Measurements from ENCODE around the gene SPTB. TPM values are rescaled to one million over a fixed set of nuclear protein-coding genes. Genes with fewer than 3 reads are reported as not detected.

The SPTB gene
- polyA plus RNA-seq, 3 donors from 2014 or later, result 0.29 TPM; not detected in 2

DNA sequence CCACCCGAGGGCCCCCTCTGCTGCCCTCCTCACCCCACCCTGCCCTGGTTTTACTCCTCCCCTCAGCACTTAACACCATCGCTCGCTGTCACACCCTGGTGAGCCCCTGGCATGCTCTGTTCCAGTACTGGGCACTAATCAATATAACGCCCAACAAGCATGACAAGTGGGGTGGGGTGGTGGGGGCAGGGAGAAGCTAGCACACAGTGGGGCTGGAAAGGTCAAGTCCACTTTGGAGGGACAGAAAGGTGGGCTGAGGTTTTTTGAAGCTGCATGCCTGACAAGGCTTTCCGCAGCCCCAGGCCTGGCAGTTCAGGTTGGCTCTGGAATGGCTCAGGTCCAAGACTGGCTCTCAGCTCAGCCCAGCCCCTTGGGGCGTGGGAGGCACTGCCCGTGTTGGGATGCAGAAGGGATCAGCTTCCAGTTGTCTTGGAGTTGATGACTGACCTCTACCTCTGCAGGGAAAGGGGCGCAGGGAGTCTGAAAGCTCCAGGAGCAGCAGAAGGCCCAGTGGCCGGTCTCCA is 141.4 kb downstream of the SPTB start:
- Mint-ChIP-seq H3K9me3 (no peaks in the 10 kb centered on the region), H3K27me3 (ENCODE audit: low read depth in 3 of 3) (peaks cover 0 to 3% (median 0%) of the 10 kb centered on the region in 3 donors), H3K4me3 (no peak overlapping the region), H3K27ac (peak overlapping the region in 1 of 6 donors; percentile 48), H3K4me1 (peaks cover 44 to 47% of the 10 kb centered on the region in 2 donors), H3K36me3 (peaks cover 10 to 60% (median 28%) of the 10 kb centered on the region in 3 donors)
- DNase-seq, result no peak

DNA sequence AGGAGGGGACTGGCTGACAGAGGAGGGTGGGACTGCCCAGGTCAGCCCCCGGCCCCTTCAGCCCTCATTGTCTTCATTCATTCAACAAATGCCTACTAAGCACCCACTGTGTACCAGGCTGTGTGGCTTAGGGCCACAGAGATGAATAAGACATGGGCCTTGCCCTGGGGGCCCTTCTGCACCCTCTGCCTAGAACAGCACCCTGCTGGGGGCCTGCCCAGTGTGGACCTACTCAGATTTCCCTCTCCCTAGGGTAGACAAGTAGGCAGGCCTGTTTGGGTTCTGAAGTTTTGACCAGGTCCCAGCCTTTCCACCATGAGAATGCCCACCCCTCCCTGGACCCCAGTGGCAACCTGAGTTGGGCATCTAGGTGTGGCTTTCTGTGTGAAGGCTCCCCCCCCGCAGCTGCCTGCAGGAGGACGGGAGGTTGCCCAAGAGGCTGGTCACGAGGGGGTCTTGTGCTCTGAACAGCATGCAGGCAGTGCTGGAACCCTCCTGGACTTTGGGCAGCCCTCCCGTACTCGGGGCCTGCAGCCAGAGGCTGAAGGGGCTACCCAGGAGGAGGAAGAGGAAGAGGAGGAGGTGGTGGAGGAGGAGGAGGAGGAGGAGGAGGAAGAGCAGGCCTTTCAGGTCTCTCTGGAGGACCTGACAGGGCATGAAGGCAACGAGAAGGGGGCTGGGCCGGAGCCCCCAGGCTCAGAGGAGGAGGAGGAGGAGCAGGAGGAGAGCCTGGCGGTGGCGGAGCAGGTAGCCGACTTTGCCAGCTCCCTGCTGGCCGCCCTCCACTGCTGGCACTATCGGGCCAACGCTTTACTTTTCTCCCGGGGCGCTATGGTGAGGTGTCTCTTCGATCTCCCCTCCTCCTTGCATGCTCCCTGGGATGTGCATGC is 142.1 kb downstream of the SPTB start:
- no peak for DNase-seq
- no peak overlapping the region for H3K4me3 Mint-ChIP-seq

DNA sequence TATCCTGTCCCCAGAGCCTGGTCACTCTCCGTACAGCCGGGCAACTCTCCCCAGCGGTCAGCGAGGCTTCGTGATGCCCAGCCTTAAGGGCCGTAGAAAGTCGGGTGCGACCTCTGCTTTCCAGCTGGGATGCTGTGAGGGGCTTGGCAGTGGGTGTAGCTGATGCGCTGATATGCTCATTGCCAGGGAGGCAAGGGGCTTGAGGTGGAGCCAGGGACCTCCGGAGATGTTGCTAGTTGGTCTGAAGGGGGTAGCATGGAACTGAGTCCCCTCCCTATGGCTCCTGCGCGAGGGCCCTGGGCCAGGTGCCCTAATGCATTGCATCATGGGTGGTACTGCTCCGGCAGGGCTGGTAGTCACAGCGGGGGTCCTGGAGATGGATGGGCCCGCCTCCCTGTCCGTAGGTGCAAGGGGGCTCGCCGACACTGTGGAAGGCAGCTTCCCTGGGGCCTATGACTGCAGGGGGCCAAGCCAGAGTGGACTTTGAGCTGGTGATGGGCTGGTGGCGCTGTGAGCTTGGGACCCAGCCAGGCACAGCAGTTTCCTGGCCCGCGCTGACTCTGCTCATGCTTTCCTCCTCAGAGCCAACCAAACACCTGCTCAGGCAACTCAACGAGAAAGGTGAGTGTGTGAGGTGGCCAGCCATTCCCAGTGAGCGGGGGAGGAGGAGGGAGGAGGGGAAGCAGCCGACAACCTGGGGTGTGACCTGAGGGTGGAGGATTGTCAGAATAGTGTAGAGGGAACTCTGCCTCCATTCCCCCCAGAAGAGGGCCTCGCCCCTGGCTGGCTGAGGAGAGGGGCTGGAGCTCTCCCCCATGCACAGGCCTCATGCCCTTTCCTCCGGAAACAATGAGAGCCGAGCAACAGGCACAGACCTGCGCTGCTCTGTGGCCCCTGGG is 143.2 kb downstream of the SPTB start:
- Mint-ChIP-seq H3K4me1 (peaks cover 51 to 54% of the 10 kb centered on the region in 2 donors), H3K27ac (peak overlapping the region; percentile 85 to 96 (median 92)), H3K36me3 (peaks cover 11 to 64% (median 32%) of the 10 kb centered on the region in 3 donors), H3K9me3 (no peaks in the 10 kb centered on the region), H3K4me3 (peak overlapping the region in 3 of 5 donors; percentile 6 to 47 (median 8)), H3K27me3 (ENCODE audit: low read depth in 3 of 3) (peaks cover under 1 to 3% (median 2%) of the 10 kb centered on the region in 3 donors)
- no peak for DNase-seq

More for the DNA sequence above, 142.1 kb downstream of the SPTB start:
- Mint-ChIP-seq H3K27ac (peak overlapping the region in 3 of 6 donors; percentile 34 to 58 (median 48)), H3K36me3 (peaks cover 10 to 63% (median 30%) of the 10 kb centered on the region in 3 donors), H3K27me3 (ENCODE audit: low read depth in 3 of 3) (peaks cover 0 to 3% (median 0%) of the 10 kb centered on the region in 3 donors), H3K4me1 (peaks cover 46 to 50% of the 10 kb centered on the region in 2 donors), H3K9me3 (no peaks in the 10 kb centered on the region)

DNA sequence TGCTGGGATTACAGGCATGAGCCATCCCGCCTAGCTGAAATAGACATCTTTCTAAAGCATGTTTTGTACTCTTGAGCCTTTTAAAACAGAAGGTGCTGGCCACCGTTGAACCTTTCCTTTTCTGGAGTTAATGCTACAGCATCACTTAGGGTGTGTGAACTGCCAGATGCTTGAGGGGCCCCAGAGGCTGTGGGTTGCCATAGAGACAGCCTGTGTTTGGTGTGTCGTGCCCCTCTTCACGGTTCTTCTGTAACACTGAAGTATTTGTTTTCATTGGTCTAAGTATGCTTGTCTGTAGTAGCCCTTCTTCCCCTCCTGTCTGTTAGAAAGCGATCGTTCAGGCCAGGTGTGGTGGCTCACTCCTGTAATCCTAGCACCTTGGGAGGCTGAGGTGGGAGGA is 144.7 kb downstream of the SPTB start:
- no peaks in the 10 kb centered on the region for H3K9me3 Mint-ChIP-seq
- DNase-seq, result peak; percentile 45 to 47 (median 47)
- peaks cover 56 to 59% of the 10 kb centered on the region in 2 donors for H3K4me1 Mint-ChIP-seq
- H3K4me3 Mint-ChIP-seq, result peak overlapping the region; percentile 63 to 75 (median 73)
- H3K36me3 Mint-ChIP-seq, result peaks cover 19 to 61% (median 32%) of the 10 kb centered on the region in 3 donors
- H3K27ac Mint-ChIP-seq, result peak overlapping the region; percentile 85 to 96 (median 95)
- peaks cover 2 to 3% (median 2%) of the 10 kb centered on the region in 3 donors for H3K27me3 Mint-ChIP-seq (ENCODE audit: low read depth in 3 of 3)

DNA sequence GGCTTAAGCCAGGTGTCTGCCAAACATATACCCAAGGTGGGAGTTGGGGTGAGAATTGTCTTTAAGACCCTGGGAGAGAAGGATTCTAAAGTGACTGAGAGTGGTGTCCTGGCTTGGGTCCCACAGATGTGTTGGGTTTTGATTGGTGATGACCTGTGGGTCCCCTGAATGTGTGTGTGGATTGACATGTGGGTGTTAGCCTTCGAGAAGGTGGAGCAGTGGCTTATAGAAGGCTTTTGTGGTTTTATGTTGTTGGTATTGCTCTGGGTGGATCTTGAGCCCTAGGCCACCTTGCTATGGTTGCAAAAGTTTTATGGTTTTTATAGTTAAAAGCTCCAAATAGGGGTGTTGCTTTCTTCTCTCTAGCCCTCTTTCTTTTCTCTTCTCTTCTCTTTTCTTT is 145.8 kb downstream of the SPTB start:
- Mint-ChIP-seq H3K9me3 (no peaks in the 10 kb centered on the region), H3K36me3 (peaks cover 20 to 60% (median 31%) of the 10 kb centered on the region in 3 donors), H3K27me3 (ENCODE audit: low read depth in 3 of 3) (peaks cover 2 to 3% (median 2%) of the 10 kb centered on the region in 3 donors), H3K4me3 (peak overlapping the region; percentile 21 to 72 (median 61)), H3K27ac (peak overlapping the region; percentile 65 to 92 (median 88)), H3K4me1 (peaks cover 61 to 67% of the 10 kb centered on the region in 2 donors)
- DNase-seq, result peak; percentile 47 to 61 (median 54)

GRCh38 chr14:64733321-64733720 is 146.4 kb downstream of the SPTB start:
- peak overlapping the region; percentile 21 to 72 (median 61) for H3K4me3 Mint-ChIP-seq
- H3K4me1 Mint-ChIP-seq, result peaks cover 67 to 71% of the 10 kb centered on the region in 2 donors

GRCh38 chr14:64732536-64733120 is 147.1 kb downstream of the SPTB start:
- Mint-ChIP-seq H3K4me1 (peaks cover 74 to 78% of the 10 kb centered on the region in 2 donors), H3K27me3 (ENCODE audit: low read depth in 3 of 3) (peaks cover 2 to 4% (median 3%) of the 10 kb centered on the region in 3 donors), H3K36me3 (peaks cover 23 to 71% (median 37%) of the 10 kb centered on the region in 3 donors), H3K4me3 (peak overlapping the region in 1 of 5 donors; percentile 18), H3K9me3 (no peaks in the 10 kb centered on the region), H3K27ac (peak overlapping the region in 5 of 6 donors; percentile 36 to 92 (median 84))
- no peak for DNase-seq

More at GRCh38 chr14:64733321-64733720, 146.4 kb downstream of the SPTB start:
- H3K9me3 Mint-ChIP-seq, result no peaks in the 10 kb centered on the region
- peaks cover 23 to 64% (median 36%) of the 10 kb centered on the region in 3 donors for H3K36me3 Mint-ChIP-seq
- H3K27me3 Mint-ChIP-seq (ENCODE audit: low read depth in 3 of 3), result peaks cover 2 to 3% (median 2%) of the 10 kb centered on the region in 3 donors
- peak overlapping the region; percentile 65 to 92 (median 88) for H3K27ac Mint-ChIP-seq
- no peak for DNase-seq

DNA sequence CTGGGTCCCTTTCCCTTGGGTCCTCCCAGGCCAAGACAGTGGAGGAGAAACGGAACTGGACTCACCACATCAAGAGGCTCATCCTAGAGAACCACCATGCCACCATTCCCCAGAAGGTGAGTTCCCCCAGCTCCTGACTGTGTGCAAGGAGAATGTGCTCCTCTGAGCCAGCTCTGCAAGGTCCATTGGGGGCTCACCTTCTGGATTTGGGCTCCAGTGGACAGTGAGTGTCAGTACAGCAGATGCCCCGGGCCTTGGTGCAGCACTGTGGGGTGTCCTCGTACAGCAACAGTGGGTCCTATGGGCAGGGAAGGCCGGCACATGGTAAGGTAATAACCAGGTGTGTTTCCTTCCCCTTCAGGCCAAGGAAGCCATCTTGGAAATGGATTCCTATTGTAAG is 147.6 kb downstream of the SPTB start:
- DNase-seq, result no peak
- H3K9me3 Mint-ChIP-seq, result no peaks in the 10 kb centered on the region
- peaks cover 23 to 72% (median 37%) of the 10 kb centered on the region in 3 donors for H3K36me3 Mint-ChIP-seq
- peaks cover 2 to 5% (median 3%) of the 10 kb centered on the region in 3 donors for H3K27me3 Mint-ChIP-seq (ENCODE audit: low read depth in 3 of 3)
- peaks cover 79 to 83% of the 10 kb centered on the region in 2 donors for H3K4me1 Mint-ChIP-seq
- H3K4me3 Mint-ChIP-seq, result peak overlapping the region in 1 of 5 donors; percentile 18
- peak overlapping the region; percentile 45 to 99 (median 87) for H3K27ac Mint-ChIP-seq

- Mint-ChIP-seq H3K27ac (peak overlapping the region; percentile 42 to 99 (median 92)), H3K9me3 (no peaks in the 10 kb centered on the region), H3K27me3 (ENCODE audit: low read depth in 3 of 3) (peaks cover 2 to 5% (median 3%) of the 10 kb centered on the region in 3 donors), H3K4me1 (peaks cover 86 to 87% of the 10 kb centered on the region in 2 donors), H3K4me3 (peak overlapping the region in 1 of 5 donors; percentile 48), H3K36me3 (peaks cover 23 to 72% (median 37%) of the 10 kb centered on the region in 3 donors)
- DNase-seq, result no peak
These were observed 148.5 kb downstream of the SPTB start for GRCh38 chr14:64731141-64731581.

GRCh38 chr14:64730681-64731080 is 149.0 kb downstream of the SPTB start:
- H3K4me1 Mint-ChIP-seq, result peaks cover 86 to 87% of the 10 kb centered on the region in 2 donors
- H3K4me3 Mint-ChIP-seq, result peak overlapping the region; percentile 30 to 60 (median 41)
- H3K9me3 Mint-ChIP-seq, result no peaks in the 10 kb centered on the region
- H3K27ac Mint-ChIP-seq, result peak overlapping the region; percentile 96 to 99 (median 97)
- H3K36me3 Mint-ChIP-seq, result peaks cover 23 to 68% (median 37%) of the 10 kb centered on the region in 3 donors
- DNase-seq, result no peak
- peaks cover 2 to 5% (median 3%) of the 10 kb centered on the region in 3 donors for H3K27me3 Mint-ChIP-seq (ENCODE audit: low read depth in 3 of 3)

DNA sequence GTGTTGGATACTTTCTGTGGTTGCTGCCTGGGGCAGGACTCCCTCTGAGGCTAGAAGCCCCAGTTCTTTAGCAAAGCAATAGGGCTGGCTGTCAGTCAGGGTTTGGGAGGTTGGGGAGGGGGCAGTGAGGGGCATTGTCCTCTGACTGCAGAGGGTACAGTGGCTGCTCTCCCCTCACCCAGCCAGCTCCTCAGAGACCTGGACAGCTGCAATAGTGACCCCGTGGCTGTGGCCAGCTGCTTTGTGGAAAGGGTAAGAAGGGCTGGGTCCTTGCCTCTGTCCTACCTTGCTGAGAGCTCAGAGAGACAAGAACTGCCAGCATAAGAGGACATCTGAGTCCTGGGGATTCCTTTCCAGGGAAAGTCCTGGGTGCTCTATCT is 149.7 kb downstream of the SPTB start:
- no peak for DNase-seq
- Mint-ChIP-seq H3K4me3 (peak overlapping the region; percentile 22 to 60 (median 34)), H3K4me1 (peaks cover 87% of the 10 kb centered on the region in 2 donors)

GRCh38 chr14:64729386-64730060 is 150.2 kb downstream of the SPTB start:
- H3K36me3 Mint-ChIP-seq, result peaks cover 23 to 59% (median 33%) of the 10 kb centered on the region in 3 donors
- H3K4me1 Mint-ChIP-seq, result peaks cover 87% of the 10 kb centered on the region in 2 donors
- peak overlapping the region; percentile 18 to 66 (median 50) for H3K4me3 Mint-ChIP-seq
- no peak for DNase-seq
- H3K27me3 Mint-ChIP-seq (ENCODE audit: low read depth in 3 of 3), result peaks cover 2 to 5% (median 2%) of the 10 kb centered on the region in 3 donors
- H3K9me3 Mint-ChIP-seq, result no peaks in the 10 kb centered on the region
- H3K27ac Mint-ChIP-seq, result peak overlapping the region; percentile 96 to 99 (median 97)

More for the DNA sequence above, 149.7 kb downstream of the SPTB start:
- peaks cover 23 to 62% (median 33%) of the 10 kb centered on the region in 3 donors for H3K36me3 Mint-ChIP-seq
- H3K27me3 Mint-ChIP-seq (ENCODE audit: low read depth in 3 of 3), result peaks cover 2 to 5% (median 3%) of the 10 kb centered on the region in 3 donors
- H3K9me3 Mint-ChIP-seq, result no peaks in the 10 kb centered on the region
- H3K27ac Mint-ChIP-seq, result peak overlapping the region; percentile 96 to 99 (median 97)

Measured in immature natural killer cell (primary cell).